ENCODE results near the gene GPLD1.

The GPLD1 gene

GRCh38 chr6:24484657-24485323 lies 4.6 kb downstream of the GPLD1 start:
- Histone ChIP-seq H3K27ac (ENCODE audit: low read depth, low read length) (no peak overlapping the region), H3K36me3 (ENCODE audit: insufficient read depth, low read length) (no peaks in the 10 kb centered on the region), H3K4me1 (ENCODE audit: control insufficient read depth, insufficient read depth, low read length, unreplicated experiment) (peaks cover 2% of the 10 kb centered on the region), H3K27me3 (ENCODE audit: insufficient read depth, low read length) (no peaks in the 10 kb centered on the region), H3K4me3 (ENCODE audit: low read depth, low read length) (no peak overlapping the region), H3K79me2 (ENCODE audit: control insufficient read depth, insufficient read depth, low read length, unreplicated experiment) (no peaks in the 10 kb centered on the region), H2AFZ (ENCODE audit: low read length, unreplicated experiment) (no peak overlapping the region)

GRCh38 chr6:24481449-24481848 lies 7.9 kb downstream of the GPLD1 start:
- peaks cover 2% of the 10 kb centered on the region for H3K4me1 ChIP-seq (ENCODE audit: control insufficient read depth, insufficient read depth, low read length, unreplicated experiment)
- H3K36me3 ChIP-seq (ENCODE audit: insufficient read depth, low read length) = no peaks in the 10 kb centered on the region
- no peaks in the 10 kb centered on the region for H3K27me3 ChIP-seq (ENCODE audit: insufficient read depth, low read length)
- no peak overlapping the region for H3K27ac ChIP-seq (ENCODE audit: low read depth, low read length)
- H3K4me3 ChIP-seq (ENCODE audit: low read depth, low read length) = no peak overlapping the region
- H2AFZ ChIP-seq (ENCODE audit: low read length, unreplicated experiment) = no peak overlapping the region
- no peaks in the 10 kb centered on the region for H3K79me2 ChIP-seq (ENCODE audit: control insufficient read depth, insufficient read depth, low read length, unreplicated experiment)

GRCh38 chr6:24480705-24481104 lies 8.7 kb downstream of the GPLD1 start:
- Histone ChIP-seq H3K27ac (ENCODE audit: low read depth, low read length) (no peak overlapping the region), H3K36me3 (ENCODE audit: insufficient read depth, low read length) (no peaks in the 10 kb centered on the region), H3K4me1 (ENCODE audit: control insufficient read depth, insufficient read depth, low read length, unreplicated experiment) (peaks cover 2% of the 10 kb centered on the region), H3K4me3 (ENCODE audit: low read depth, low read length) (no peak overlapping the region), H3K79me2 (ENCODE audit: control insufficient read depth, insufficient read depth, low read length, unreplicated experiment) (no peaks in the 10 kb centered on the region), H3K27me3 (ENCODE audit: insufficient read depth, low read length) (no peaks in the 10 kb centered on the region), H2AFZ (ENCODE audit: low read length, unreplicated experiment) (no peak overlapping the region)

GRCh38 chr6:24478903-24479302 lies 10.5 kb downstream of the GPLD1 start:
- Histone ChIP-seq H3K27me3 (ENCODE audit: insufficient read depth, low read length) (no peaks in the 10 kb centered on the region), H3K4me1 (ENCODE audit: control insufficient read depth, insufficient read depth, low read length, unreplicated experiment) (no peaks in the 10 kb centered on the region), H3K27ac (ENCODE audit: low read depth, low read length) (no peak overlapping the region), H3K36me3 (ENCODE audit: insufficient read depth, low read length) (no peaks in the 10 kb centered on the region), H3K4me3 (ENCODE audit: low read depth, low read length) (no peak overlapping the region), H2AFZ (ENCODE audit: low read length, unreplicated experiment) (no peak overlapping the region), H3K79me2 (ENCODE audit: control insufficient read depth, insufficient read depth, low read length, unreplicated experiment) (no peaks in the 10 kb centered on the region)

- Histone ChIP-seq H3K27me3 (ENCODE audit: insufficient read depth, low read length) (no peaks in the 10 kb centered on the region), H2AFZ (ENCODE audit: low read length, unreplicated experiment) (no peak overlapping the region), H3K36me3 (ENCODE audit: insufficient read depth, low read length) (no peaks in the 10 kb centered on the region), H3K79me2 (ENCODE audit: control insufficient read depth, insufficient read depth, low read length, unreplicated experiment) (no peaks in the 10 kb centered on the region), H3K4me3 (ENCODE audit: low read depth, low read length) (no peak overlapping the region), H3K27ac (ENCODE audit: low read depth, low read length) (no peak overlapping the region), H3K4me1 (ENCODE audit: control insufficient read depth, insufficient read depth, low read length, unreplicated experiment) (peaks cover 4% of the 10 kb centered on the region)
Observed at GRCh38 chr6:24477070-24477469, 12.3 kb downstream of the GPLD1 start.

GRCh38 chr6:24476631-24477030 lies 12.7 kb downstream of the GPLD1 start:
- Histone ChIP-seq H3K27me3 (ENCODE audit: insufficient read depth, low read length) (no peaks in the 10 kb centered on the region), H3K27ac (ENCODE audit: low read depth, low read length) (no peak overlapping the region), H3K4me3 (ENCODE audit: low read depth, low read length) (no peak overlapping the region), H2AFZ (ENCODE audit: low read length, unreplicated experiment) (no peak overlapping the region), H3K36me3 (ENCODE audit: insufficient read depth, low read length) (no peaks in the 10 kb centered on the region), H3K79me2 (ENCODE audit: control insufficient read depth, insufficient read depth, low read length, unreplicated experiment) (no peaks in the 10 kb centered on the region), H3K4me1 (ENCODE audit: control insufficient read depth, insufficient read depth, low read length, unreplicated experiment) (peaks cover 6% of the 10 kb centered on the region)

- Histone ChIP-seq H3K27ac (ENCODE audit: low read depth, low read length) (no peak overlapping the region), H3K79me2 (ENCODE audit: control insufficient read depth, insufficient read depth, low read length, unreplicated experiment) (no peaks in the 10 kb centered on the region), H3K4me3 (ENCODE audit: low read depth, low read length) (no peak overlapping the region), H2AFZ (ENCODE audit: low read length, unreplicated experiment) (peak overlapping the region; percentile 2), H3K4me1 (ENCODE audit: control insufficient read depth, insufficient read depth, low read length, unreplicated experiment) (peaks cover 6% of the 10 kb centered on the region), H3K27me3 (ENCODE audit: insufficient read depth, low read length) (no peaks in the 10 kb centered on the region), H3K36me3 (ENCODE audit: insufficient read depth, low read length) (no peaks in the 10 kb centered on the region)
Observed at GRCh38 chr6:24472181-24472580, 17.2 kb downstream of the GPLD1 start.

GRCh38 chr6:24469811-24470210 lies 19.6 kb downstream of the GPLD1 start:
- Histone ChIP-seq H3K27ac (ENCODE audit: low read depth, low read length) (no peak overlapping the region), H3K4me3 (ENCODE audit: low read depth, low read length) (no peak overlapping the region), H2AFZ (ENCODE audit: low read length, unreplicated experiment) (peak overlapping the region; percentile 7), H3K79me2 (ENCODE audit: control insufficient read depth, insufficient read depth, low read length, unreplicated experiment) (no peaks in the 10 kb centered on the region), H3K4me1 (ENCODE audit: control insufficient read depth, insufficient read depth, low read length, unreplicated experiment) (peaks cover 6% of the 10 kb centered on the region), H3K27me3 (ENCODE audit: insufficient read depth, low read length) (no peaks in the 10 kb centered on the region), H3K36me3 (ENCODE audit: insufficient read depth, low read length) (no peaks in the 10 kb centered on the region)

GRCh38 chr6:24464253-24465038 lies 24.9 kb downstream of the GPLD1 start:
- Histone ChIP-seq H3K4me1 (ENCODE audit: control insufficient read depth, insufficient read depth, low read length, unreplicated experiment) (no peaks in the 10 kb centered on the region), H3K27me3 (ENCODE audit: insufficient read depth, low read length) (no peaks in the 10 kb centered on the region), H3K79me2 (ENCODE audit: control insufficient read depth, insufficient read depth, low read length, unreplicated experiment) (no peaks in the 10 kb centered on the region), H2AFZ (ENCODE audit: low read length, unreplicated experiment) (no peak overlapping the region), H3K27ac (ENCODE audit: low read depth, low read length) (no peak overlapping the region), H3K4me3 (ENCODE audit: low read depth, low read length) (no peak overlapping the region), H3K36me3 (ENCODE audit: insufficient read depth, low read length) (no peaks in the 10 kb centered on the region)

GRCh38 chr6:24460966-24461365 lies 28.4 kb downstream of the GPLD1 start:
- H2AFZ ChIP-seq (ENCODE audit: low read length, unreplicated experiment) = no peak overlapping the region
- H3K79me2 ChIP-seq (ENCODE audit: control insufficient read depth, insufficient read depth, low read length, unreplicated experiment) = no peaks in the 10 kb centered on the region
- no peaks in the 10 kb centered on the region for H3K4me1 ChIP-seq (ENCODE audit: control insufficient read depth, insufficient read depth, low read length, unreplicated experiment)
- no peaks in the 10 kb centered on the region for H3K27me3 ChIP-seq (ENCODE audit: insufficient read depth, low read length)
- H3K4me3 ChIP-seq (ENCODE audit: low read depth, low read length) = no peak overlapping the region
- H3K36me3 ChIP-seq (ENCODE audit: insufficient read depth, low read length) = no peaks in the 10 kb centered on the region
- no peak overlapping the region for H3K27ac ChIP-seq (ENCODE audit: low read depth, low read length)

GRCh38 chr6:24458941-24459340 lies 30.4 kb downstream of the GPLD1 start:
- Histone ChIP-seq H3K27ac (ENCODE audit: low read depth, low read length) (no peak overlapping the region), H2AFZ (ENCODE audit: low read length, unreplicated experiment) (no peak overlapping the region), H3K4me1 (ENCODE audit: control insufficient read depth, insufficient read depth, low read length, unreplicated experiment) (no peaks in the 10 kb centered on the region), H3K27me3 (ENCODE audit: insufficient read depth, low read length) (no peaks in the 10 kb centered on the region), H3K79me2 (ENCODE audit: control insufficient read depth, insufficient read depth, low read length, unreplicated experiment) (no peaks in the 10 kb centered on the region), H3K36me3 (ENCODE audit: insufficient read depth, low read length) (no peaks in the 10 kb centered on the region), H3K4me3 (ENCODE audit: low read depth, low read length) (no peak overlapping the region)
